ENCODE data around the gene PCDHA6.
"Not testable (repeated sequence)": the region's sequence is repeated elsewhere in the genome, so short reads cannot be mapped to it uniquely, and the experiment has no call there.

DNA sequence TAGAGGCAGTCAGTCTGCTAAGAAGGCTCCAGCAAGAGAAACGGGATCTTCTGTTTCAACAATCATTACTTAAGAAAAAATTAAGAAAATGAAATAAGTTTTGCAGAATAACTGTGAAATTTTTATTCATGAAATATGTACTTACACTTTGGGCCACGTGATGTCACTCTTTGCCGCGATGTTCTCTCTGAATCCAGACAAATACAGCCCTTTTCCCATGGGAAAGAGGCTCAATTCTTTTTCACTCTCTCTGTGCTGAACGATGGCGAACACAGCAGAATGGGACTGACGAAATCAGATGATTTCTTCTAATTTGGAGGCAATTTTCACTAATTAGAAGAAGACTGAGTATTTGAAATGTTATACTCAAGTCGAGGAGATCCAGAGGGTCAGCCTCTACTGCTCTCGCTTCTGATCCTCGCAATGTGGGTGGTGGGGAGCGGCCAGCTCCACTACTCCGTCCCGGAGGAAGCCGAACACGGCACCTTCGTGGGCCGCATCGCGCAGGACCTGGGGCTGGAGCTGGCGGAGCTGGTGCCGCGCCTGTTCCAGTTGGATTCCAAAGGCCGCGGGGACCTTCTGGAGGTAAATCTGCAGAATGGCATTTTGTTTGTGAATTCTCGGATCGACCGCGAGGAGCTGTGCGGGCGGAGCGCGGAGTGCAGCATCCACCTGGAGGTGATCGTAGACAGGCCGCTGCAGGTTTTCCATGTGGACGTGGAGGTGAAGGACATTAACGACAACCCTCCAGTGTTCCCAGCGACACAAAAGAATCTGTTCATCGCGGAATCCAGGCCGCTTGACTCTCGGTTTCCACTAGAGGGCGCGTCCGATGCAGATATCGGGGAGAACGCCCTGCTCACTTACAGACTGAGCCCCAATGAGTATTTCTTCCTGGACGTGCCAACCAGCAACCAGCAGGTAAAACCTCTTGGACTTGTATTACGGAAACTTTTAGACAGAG lies 20.7 kb downstream of the PCDHA6 start, which contains the start of gene PCDHA9:
- TF ChIP-seq, protein P1, sequence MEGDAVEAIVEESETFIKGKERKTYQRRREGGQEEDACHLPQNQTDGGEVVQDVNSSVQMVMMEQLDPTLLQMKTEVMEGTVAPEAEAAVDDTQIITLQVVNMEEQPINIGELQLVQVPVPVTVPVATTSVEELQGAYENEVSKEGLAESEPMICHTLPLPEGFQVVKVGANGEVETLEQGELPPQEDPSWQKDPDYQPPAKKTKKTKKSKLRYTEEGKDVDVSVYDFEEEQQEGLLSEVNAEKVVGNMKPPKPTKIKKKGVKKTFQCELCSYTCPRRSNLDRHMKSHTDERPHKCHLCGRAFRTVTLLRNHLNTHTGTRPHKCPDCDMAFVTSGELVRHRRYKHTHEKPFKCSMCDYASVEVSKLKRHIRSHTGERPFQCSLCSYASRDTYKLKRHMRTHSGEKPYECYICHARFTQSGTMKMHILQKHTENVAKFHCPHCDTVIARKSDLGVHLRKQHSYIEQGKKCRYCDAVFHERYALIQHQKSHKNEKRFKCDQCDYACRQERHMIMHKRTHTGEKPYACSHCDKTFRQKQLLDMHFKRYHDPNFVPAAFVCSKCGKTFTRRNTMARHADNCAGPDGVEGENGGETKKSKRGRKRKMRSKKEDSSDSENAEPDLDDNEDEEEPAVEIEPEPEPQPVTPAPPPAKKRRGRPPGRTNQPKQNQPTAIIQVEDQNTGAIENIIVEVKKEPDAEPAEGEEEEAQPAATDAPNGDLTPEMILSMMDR (IDR thresholded peaks at IDR 0.05): not testable (repeated sequence)
- TF ChIP-seq POLR2A (IDR thresholded peaks at IDR 0.05): not testable (repeated sequence)

Data from adrenal gland (tissue), 5 donors.